Ureter (tissue), 1 donor: ENCODE results near the gene WSCD2. TPM values are rescaled to one million over a fixed set of nuclear protein-coding genes. Genes with fewer than 3 reads are reported as not detected.

Experiments used
- DNase-seq: peaks from one replicate; pipeline ENCODE4 v3.0.0-alpha.2; 2020; ENCODE audit warnings: low spot score
- total RNA-seq: library from RNA; stranded (reverse); gene quantifications from one replicate; pipeline ENCODE4 v1.2.4, GENCODE V29; 2023
- donor health status: DM: yes; HTN: yes; CAD: no.

The WSCD2 gene
- total RNA-seq, 1 donor from 2014 or later: 43.7 TPM

- no peak for DNase-seq
These were observed 28.9 kb downstream of the WSCD2 start for GRCh38 chr12:108157870-108158459.

- no peak for DNase-seq
These were observed 33.1 kb downstream of the WSCD2 start for GRCh38 chr12:108162207-108162606.

- no peak for DNase-seq
These were observed 37.4 kb downstream of the WSCD2 start for GRCh38 chr12:108166505-108166904.

DNA sequence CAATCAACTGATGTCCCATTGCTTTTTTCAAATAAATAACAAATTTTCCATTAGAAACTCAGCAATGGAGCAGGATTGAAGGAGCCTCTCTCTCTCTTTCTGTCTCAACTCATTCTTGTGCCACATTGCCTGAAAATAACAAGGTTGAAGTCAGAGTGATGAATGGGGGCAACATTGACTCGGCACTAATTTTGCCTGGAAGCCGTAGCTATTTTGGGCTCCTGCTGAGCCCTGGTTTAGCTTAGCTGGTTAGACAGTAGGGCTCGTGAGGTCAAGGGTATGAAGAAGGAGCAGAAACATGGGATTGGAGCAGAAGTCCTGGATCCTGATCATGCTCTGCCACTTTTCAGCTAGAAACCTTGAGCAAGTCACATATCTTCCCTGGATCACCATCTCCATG, 38.9 kb downstream of the WSCD2 start:
- DNase-seq: no peak

DNA sequence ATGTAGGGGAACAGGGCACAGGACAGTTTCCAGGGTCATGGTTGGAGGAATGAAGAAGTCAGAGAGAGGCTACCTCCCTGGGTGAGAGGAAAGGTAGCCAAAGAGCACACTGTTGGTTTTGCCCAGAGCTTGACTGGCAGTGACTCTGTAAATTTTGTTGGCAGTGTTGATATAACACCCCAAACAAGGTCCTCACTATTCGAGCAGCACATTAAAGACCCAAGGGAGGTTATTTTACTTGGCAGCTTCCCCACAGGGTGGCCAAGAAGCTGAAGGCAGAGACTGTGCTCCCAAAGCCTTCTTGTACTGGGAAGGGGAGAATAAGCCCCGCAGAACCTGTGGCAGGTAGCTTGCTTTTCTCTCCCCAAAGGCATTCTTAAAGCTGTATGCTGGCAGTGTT, 40.6 kb downstream of the WSCD2 start:
- DNase-seq: no peak

DNA sequence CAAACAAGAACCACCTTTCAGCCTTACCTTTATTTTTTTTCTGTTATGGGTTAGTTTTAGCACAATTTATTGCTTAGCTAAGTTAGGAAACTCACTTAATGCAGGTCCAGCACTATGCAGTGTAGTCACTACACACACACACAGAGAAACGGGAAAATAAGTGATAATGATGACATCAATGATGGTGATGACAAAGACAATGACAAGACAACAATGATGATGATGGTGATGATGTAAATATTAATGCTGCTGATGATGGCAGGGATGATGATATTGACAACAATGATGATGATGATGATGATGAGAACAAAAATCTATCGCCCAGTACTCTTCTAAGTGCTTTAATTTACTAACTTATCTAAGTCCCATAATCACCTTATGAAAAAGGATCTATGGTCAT, 41.1 kb downstream of the WSCD2 start:
- DNase-seq: no peak

GRCh38 chr12:108172033-108172432, 42.9 kb downstream of the WSCD2 start:
- DNase-seq: no peak

DNA sequence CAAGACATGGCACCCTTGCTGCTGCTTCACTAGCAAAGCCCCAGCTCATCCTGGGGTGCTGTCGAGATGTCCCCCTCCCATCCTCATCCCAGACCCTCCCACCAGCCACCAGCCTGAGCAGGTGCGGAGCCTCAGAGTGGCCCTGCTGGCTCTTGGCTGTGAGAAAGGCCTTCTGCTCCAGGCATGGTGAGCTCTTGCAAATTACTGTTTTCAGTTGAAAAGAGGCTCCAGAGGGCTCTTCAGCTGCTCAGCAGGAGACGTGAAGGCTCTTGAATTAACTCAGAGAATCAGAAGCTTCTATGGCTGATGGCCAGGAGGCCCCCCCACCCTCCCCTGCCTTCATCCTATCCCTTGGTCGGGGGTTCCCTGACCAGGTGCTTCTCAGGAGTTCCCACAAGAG, 44.1 kb downstream of the WSCD2 start:
- no peak for DNase-seq

GRCh38 chr12:108173892-108174291, 44.8 kb downstream of the WSCD2 start:
- DNase-seq: no peak

GRCh38 chr12:108174641-108175040, 45.6 kb downstream of the WSCD2 start:
- DNase-seq: no peak

DNA sequence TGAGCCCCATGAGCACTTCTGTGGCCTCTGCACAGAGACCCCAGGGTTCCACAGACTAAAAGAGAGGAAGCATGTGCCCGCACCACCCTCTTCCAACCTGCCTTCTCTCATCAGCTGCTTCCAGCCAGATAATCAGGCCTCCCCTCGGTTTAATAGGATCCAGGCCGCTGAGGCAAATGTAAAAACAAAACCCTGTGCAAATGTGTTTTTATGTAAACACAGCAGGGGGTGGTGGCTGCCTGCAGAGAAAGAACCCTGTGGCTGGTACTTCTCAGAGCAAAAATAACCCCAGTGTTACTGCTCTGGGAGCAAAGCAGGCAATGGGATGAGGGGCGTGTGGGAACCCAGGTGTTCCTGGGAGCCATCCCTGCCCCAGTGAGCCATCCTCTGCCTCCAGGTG, 46.2 kb downstream of the WSCD2 start:
- DNase-seq: no peak

DNA sequence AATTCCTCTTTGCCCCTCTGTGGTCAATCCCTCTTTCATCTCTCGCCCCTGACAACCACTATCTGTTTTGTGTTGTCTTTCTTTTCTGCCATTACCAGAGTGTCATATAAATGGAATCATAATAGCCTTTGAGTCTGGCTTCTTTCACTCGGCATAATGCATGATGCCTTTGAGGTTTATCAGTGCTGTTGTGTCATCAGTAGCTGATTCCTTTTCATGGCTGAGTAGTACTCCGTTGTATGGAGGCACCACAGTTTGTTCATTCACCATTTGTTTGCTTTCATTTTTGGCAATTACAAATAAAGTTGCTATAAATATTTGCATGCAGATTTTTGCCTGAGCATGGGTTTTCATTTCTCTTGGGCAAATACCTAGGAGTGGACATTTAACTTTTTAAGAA, 47.2 kb downstream of the WSCD2 start:
- no peak for DNase-seq

GRCh38 chr12:108177131-108177530, 48.0 kb downstream of the WSCD2 start:
- no peak for DNase-seq

DNA sequence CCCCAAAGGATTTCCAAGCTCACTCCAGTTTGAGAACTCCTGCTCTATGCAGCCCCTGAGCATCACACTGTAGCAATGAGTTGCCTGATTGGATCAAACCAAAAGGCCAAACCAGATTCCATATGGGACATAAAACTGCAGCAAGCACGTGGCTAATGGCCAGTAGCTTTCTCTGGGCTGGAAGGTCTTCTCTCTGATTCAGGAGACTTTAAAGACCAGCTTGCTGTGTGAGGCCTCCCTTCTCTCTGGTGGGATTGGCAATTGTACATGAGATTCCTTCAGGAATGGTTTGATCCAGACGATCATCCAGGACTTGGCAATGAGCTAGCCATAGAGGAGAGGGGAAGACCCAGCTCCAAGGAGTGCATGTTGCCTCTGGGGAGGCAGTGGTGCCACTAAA, 50.2 kb downstream of the WSCD2 start:
- no peak for DNase-seq

DNA sequence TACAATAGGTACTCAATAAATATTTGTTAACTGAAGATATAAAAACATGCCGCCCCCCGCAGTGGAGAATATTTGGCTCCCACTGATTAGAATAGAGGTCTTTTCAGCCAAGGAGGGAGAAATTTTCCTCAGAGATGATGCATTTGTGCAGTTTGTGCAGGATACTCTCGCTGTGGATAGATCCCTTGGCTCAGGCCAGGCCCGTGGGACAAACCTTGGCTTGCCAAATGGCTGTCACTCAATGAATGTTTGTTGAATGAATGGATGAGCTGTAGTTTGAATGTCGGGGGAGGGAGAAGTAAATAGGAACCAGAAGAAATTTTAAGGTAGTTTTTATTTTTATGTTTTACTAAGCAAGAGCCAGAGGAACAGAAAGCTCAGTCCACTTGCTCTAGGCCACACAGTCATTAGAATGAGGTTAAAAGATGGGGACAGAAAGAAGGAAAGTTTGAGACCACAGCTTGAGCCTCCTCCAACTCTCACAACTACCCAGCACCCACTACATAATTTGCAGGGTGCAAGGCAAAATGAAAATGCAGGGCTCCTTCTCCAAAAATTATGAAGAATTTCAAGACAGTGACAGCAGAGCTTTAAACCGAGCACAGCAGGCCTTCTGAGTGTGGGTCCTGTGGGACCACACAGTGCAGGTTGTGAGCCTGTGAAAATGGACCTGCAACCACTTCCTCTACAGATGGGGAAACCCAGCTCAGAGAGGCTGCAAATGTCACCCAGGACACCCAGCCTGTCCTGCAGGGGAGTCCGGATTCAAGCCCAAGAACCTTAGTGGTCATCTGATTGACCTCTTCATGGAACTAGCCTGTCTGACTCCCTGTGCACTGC, 51.4 kb downstream of the WSCD2 start:
- no peak for DNase-seq

DNA sequence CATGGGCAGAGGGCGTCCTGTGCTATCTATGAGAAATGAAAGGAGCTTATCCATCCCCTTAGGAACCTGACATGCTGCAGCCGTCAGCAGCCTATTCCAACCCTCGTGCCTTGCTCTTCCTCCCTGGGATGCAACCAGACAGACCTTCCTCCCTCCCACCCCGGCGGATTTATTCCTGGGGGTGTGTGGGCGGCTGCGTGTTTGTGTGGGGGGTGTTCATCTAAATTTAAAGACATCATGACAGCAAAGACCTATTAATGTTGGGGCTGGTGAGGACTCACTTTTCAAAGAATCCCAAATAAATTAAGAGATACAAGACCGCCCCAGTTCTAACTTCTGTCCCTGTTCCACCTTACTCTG, 52.0 kb downstream of the WSCD2 start:
- no peak for DNase-seq

GRCh38 chr12:108182096-108182495, 53.0 kb downstream of the WSCD2 start:
- DNase-seq: no peak

- no peak for DNase-seq
These were observed 55.9 kb downstream of the WSCD2 start for GRCh38 chr12:108185002-108185401.

DNA sequence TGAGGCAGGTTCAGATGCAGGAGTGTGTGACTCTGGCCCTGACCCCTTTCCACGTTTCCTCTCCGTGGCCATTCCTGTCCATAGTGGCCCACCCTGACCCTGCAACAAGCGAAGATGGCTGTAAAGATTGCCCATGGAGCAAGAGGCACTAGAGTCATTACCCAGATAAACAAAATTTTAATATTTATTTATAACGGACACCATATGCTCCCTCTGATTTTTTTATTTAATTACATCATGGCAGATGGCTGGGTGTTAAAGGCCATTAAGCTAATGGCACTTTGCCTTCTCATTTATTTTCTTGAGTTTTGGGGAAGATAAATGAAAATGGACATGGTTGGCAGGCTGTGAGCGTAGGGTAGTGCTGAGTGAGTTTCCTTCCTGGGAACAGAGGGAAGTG, 58.7 kb downstream of the WSCD2 start:
- no peak for DNase-seq

GRCh38 chr12:108190529-108190928, 61.4 kb downstream of the WSCD2 start:
- DNase-seq: no peak

- DNase-seq: no peak
These were observed 62.0 kb downstream of the WSCD2 start for GRCh38 chr12:108191086-108191485.

DNA sequence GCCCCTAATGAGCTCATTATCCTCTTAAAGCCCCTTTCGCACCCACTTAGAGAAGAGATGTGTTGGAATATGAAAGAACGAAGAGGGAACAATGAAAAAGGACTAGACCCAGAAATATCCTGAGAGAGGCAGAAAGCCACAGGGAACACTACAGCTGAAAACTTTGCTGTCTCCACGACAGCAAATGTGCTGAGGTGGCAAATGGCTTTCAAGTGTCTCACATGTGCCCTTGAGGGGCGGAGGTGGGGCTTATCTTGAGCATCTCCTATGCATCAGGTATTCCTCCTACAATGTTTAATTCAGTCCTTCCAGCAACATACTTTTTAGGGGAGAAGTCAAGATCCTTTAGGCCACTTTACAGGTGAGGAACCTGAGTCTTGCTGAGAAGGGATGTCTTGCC, 62.9 kb downstream of the WSCD2 start:
- DNase-seq: no peak

DNA sequence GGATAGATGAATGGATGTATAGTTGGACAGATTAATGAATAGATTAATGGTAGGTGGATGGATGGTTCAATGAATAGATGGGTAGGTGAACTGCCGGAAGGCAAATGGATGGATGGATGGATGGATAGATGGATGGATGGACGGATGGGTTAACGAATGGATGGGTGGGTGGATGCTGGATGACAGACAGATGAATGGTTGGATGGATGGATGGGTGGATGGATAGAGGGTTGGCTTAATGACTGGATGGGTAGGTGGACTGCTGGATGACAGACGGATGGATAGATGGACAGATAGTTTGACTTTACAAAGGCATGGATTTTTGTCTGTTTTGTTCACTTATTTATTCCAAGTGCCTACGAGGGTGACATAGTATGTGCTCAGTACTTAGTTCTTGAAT, 64.4 kb downstream of the WSCD2 start:
- no peak for DNase-seq

DNA sequence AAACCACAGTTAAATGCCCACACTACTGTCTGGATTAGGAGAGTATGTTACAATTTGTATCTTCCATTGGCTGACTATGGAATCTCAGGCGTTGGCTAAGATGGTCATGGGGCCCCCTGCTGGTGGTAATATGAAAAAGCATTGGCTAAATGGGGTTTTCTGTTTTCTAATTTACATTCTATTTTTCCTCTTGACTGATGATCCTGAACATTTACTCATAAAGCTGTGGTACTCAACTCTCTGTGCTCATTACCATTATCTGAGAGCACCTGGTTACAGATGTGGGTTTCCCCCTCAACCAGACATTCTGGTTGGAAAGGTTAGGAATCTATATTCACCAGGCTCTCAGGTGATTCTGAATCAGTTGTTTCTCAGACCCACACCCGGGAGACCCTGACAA, 64.8 kb downstream of the WSCD2 start:
- DNase-seq: no peak
